OCI-LY3 (cell line): Measurements from ENCODE around the gene PCGF6.

ENCODE experiments used
- CTCF ChIP-seq: fragments of 200-600, 300-600 bp; sonication (generic); IDR thresholded peaks from 2 replicates; pipeline ENCODE4 v1.5.1; 2014; ENCODE audit warnings: antibody characterized with exemption, low read length, low read depth
- EZH2phosphoT487 ChIP-seq: fragments of 200-600 bp; shearing (Covaris generic); IDR thresholded peaks from 2 replicates; pipeline ENCODE4 v1.6.1; 2018; ENCODE audit warnings: antibody characterized with exemption, mixed run types, low read depth

- TF ChIP-seq CTCF = no peak
- TF ChIP-seq EZH2phosphoT487 = no peak
Measured at GRCh38 chr10:103259989-103260388, 91.0 kb downstream of the PCGF6 start.
